CD8-positive, alpha-beta memory T cell (primary cell): Measurements from ENCODE around the gene ITGA2B. TPM values are rescaled to one million over a fixed set of nuclear protein-coding genes. Genes with fewer than 3 reads are reported as not detected.

Experiments used
- CTCF ChIA-PET: fragments of 350-600 bp; sonication (Branson Sonifier 250); formaldehyde crosslinking; loops from one replicate; lab custom pipeline; 2021; ENCODE audit warnings: antibody characterized with exemption; lab: Charles Lee
- POLR2A ChIA-PET: fragments of 350-600 bp; sonication (Branson Sonifier 250); formaldehyde crosslinking; loops from one replicate; lab custom pipeline; 2021; ENCODE audit warnings: antibody characterized with exemption; lab: Charles Lee
- DNase-seq, 5 donors: peaks; one replicate each; pipeline versions ENCODE4 v3.0.0 to v3.0.0-alpha.2; 2020 to 2022; ENCODE audit warnings: mixed read lengths in 1 of 5
- H3K27ac ChIP-seq: one replicate; pipeline ENCODE4 v1.7.0; 2013; ENCODE audit warnings: low read depth, mild to moderate bottlenecking, low read length, moderate library complexity
- H3K27me3 ChIP-seq: 2 replicates; pipeline ENCODE4 v1.7.0; 2013; ENCODE audit warnings: low read length, mild to moderate bottlenecking; ENCODE audit not compliant: insufficient read depth, poor library complexity, severe bottlenecking
- H3K36me3 ChIP-seq: 2 replicates; pipeline ENCODE4 v1.7.0; 2013; ENCODE audit warnings: mild to moderate bottlenecking, low read length, moderate library complexity; ENCODE audit not compliant: insufficient read depth
- H3K4me1 ChIP-seq: 2 replicates; pipeline ENCODE4 v1.7.0; 2013; ENCODE audit warnings: mild to moderate bottlenecking, low read length, moderate library complexity; ENCODE audit not compliant: insufficient read depth
- H3K4me3 ChIP-seq: 2 replicates; pipeline ENCODE4 v1.7.0; 2013; ENCODE audit warnings: mild to moderate bottlenecking, low read length
- H3K9me3 ChIP-seq: 2 replicates; pipeline ENCODE4 v1.7.0; 2013; ENCODE audit warnings: mild to moderate bottlenecking, low read length
- H3K27ac Mint-ChIP-seq, 8 donors: one replicate each; pipeline ENCODE4 v1.8.0; 2020 to 2021; ENCODE audit warnings: mixed read lengths in 8 of 8, mild to moderate bottlenecking in 6 of 8, inconsistent platforms in 3 of 8, moderate library complexity in 3 of 8
- H3K27me3 Mint-ChIP-seq, 2 donors: one replicate each; pipeline ENCODE4 v1.8.0; 2020 to 2021; ENCODE audit warnings: mixed read lengths in 2 of 2, mild to moderate bottlenecking in 1 of 2, moderate library complexity in 1 of 2
- H3K36me3 Mint-ChIP-seq, 3 donors: one replicate each; pipeline ENCODE4 v1.8.0; 2020 to 2021; ENCODE audit warnings: mixed read lengths in 3 of 3, inconsistent platforms in 1 of 3, mild to moderate bottlenecking in 1 of 3
- H3K4me1 Mint-ChIP-seq, 3 donors: one replicate each; pipeline ENCODE4 v1.8.0; 2020 to 2021; ENCODE audit warnings: mixed read lengths in 3 of 3, inconsistent platforms in 1 of 3, mild to moderate bottlenecking in 1 of 3
- H3K4me3 Mint-ChIP-seq, 7 donors: one replicate each; pipeline ENCODE4 v1.8.0; 2020 to 2021; ENCODE audit warnings: mixed read lengths in 7 of 7, mild to moderate bottlenecking in 6 of 7, moderate library complexity in 4 of 7, inconsistent platforms in 2 of 7
- H3K9me3 Mint-ChIP-seq, 5 donors: one replicate each; pipeline ENCODE4 v1.8.0; 2020 to 2022; ENCODE audit warnings: mixed read lengths in 5 of 5, mild to moderate bottlenecking in 3 of 5, moderate library complexity in 2 of 5, inconsistent platforms in 1 of 5
- polyA plus RNA-seq: library from polyadenylated mRNA; unstranded; fragments of 300-500 nt; fragmentation: Illumina TruSeq; gene quantifications from one replicate; pipeline ENCODE4 v1.2.3, GENCODE V29; 2021
- total RNA-seq, 2 experiments: library from RNA; stranded (reverse); gene quantifications; one replicate each; pipeline ENCODE4 v1.2.3, GENCODE V29; 2021

ITGA2B gene
- total and polyA plus RNA-seq, 3 experiments from 2014 or later = 0.12 to 0.31 TPM; not detected in 1

- H3K4me1 Mint-ChIP-seq = peaks cover 2 to 6% (median 4%) of the 10 kb centered on the region in 3 donors
- H3K4me3 Mint-ChIP-seq = no peak overlapping the region
- no peaks in the 10 kb centered on the region for H3K9me3 Mint-ChIP-seq
- H3K4me3 ChIP-seq = no peak overlapping the region
- H3K27me3 ChIP-seq = no peaks in the 10 kb centered on the region
- H3K4me1 ChIP-seq = peaks cover 3% of the 10 kb centered on the region
- POLR2A ChIA-PET = no interaction called here
- H3K27ac Mint-ChIP-seq = peak overlapping the region in 1 of 8 donors; percentile 1
- H3K9me3 ChIP-seq = no peaks in the 10 kb centered on the region
- no peaks in the 10 kb centered on the region for H3K36me3 ChIP-seq
- H3K27ac ChIP-seq = no peak overlapping the region
- no peaks in the 10 kb centered on the region for H3K36me3 Mint-ChIP-seq
- H3K27me3 Mint-ChIP-seq = peaks cover 11 to 17% of the 10 kb centered on the region in 2 donors
- CTCF ChIA-PET = interaction anchor here (1.2 to 3.0 kb wide), 4 partner anchors 13 to 148 kb away, joined by 3 to 12 read pairs (median 6); partner anchors contain the start of gene GRN
- DNase-seq = no peak
Observed at GRCh38 chr17:44358066-44358465, 31.4 kb downstream of the ITGA2B start.

DNA sequence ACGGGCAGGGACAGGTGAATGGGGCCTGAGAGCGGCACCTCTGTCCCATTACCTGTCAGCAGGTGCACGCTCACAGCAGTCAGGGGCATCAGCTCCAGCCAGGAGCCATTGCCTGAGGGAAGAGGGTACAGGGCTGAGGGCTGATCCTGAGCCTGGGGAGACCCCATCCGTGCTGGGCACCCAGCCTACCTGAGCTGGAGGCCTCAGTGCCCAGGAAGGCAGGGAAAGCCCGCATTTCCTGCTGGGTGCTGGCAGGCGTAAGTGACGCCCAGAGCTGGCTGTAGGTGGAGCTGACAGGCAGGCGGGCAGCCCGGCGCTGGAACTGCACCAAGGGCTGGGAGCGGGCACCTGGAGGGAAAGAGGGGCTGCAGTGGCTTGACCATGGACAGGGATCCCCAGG, 33.2 kb downstream of the ITGA2B start:
- H3K4me3 Mint-ChIP-seq = peak overlapping the region in 1 of 7 donors; percentile 9
- no peaks in the 10 kb centered on the region for H3K9me3 ChIP-seq
- peaks cover 3% of the 10 kb centered on the region for H3K4me1 ChIP-seq
- no peaks in the 10 kb centered on the region for H3K27me3 ChIP-seq
- H3K4me1 Mint-ChIP-seq = peaks cover 4 to 9% (median 5%) of the 10 kb centered on the region in 3 donors
- no peak overlapping the region for H3K27ac Mint-ChIP-seq
- H3K27ac ChIP-seq = no peak overlapping the region
- no peaks in the 10 kb centered on the region for H3K9me3 Mint-ChIP-seq
- POLR2A ChIA-PET = no interaction called here
- H3K27me3 Mint-ChIP-seq = peaks cover 6 to 10% of the 10 kb centered on the region in 2 donors
- CTCF ChIA-PET = interaction anchor here (0.8 to 3.0 kb wide), 2 partner anchors 11 to 146 kb away, joined by 3 to 9 read pairs; no protein-coding TSS in a partner anchor
- no peak for DNase-seq
- no peaks in the 10 kb centered on the region for H3K36me3 ChIP-seq
- peaks cover 0 to 7% (median 0%) of the 10 kb centered on the region in 3 donors for H3K36me3 Mint-ChIP-seq
- H3K4me3 ChIP-seq = no peak overlapping the region

DNA sequence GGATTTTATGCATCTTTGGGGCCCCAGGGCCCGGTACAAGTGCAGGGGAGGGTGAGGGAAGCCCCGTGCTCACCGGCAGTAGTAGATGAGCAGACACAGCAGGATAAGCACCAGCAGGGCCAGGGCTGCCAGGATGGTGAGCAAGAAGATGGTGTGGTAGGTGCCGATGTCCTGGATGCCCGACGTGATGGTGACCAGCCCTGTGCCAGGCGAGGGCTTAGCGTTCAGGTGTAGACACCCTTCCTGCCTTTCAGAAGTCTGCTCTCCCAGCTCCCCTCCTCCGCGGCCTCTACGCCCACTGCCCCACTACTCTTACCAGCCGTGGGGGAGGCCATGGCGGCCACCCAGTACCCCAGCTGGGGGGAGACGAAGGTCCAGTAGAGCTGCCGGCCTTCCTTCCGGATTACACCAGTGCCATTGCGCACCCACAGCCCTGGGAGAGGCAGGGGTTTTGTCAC, 33.8 kb downstream of the ITGA2B start:
- Mint-ChIP-seq H3K27ac (no peak overlapping the region), H3K36me3 (peaks cover 0 to 7% (median 0%) of the 10 kb centered on the region in 3 donors), H3K4me3 (peak overlapping the region in 5 of 7 donors; percentile 10 to 60 (median 54)), H3K27me3 (peaks cover 5 to 8% of the 10 kb centered on the region in 2 donors), H3K9me3 (no peaks in the 10 kb centered on the region), H3K4me1 (peaks cover 5 to 12% (median 5%) of the 10 kb centered on the region in 3 donors)
- H3K9me3 ChIP-seq = no peaks in the 10 kb centered on the region
- no peaks in the 10 kb centered on the region for H3K27me3 ChIP-seq
- no peak for DNase-seq
- no peaks in the 10 kb centered on the region for H3K36me3 ChIP-seq
- CTCF ChIA-PET = interaction anchor here (0.8 to 6.7 kb wide), 2 partner anchors 10 to 145 kb away, joined by 3 to 54 read pairs; no protein-coding TSS in a partner anchor
- peaks cover 3% of the 10 kb centered on the region for H3K4me1 ChIP-seq
- H3K27ac ChIP-seq = no peak overlapping the region
- POLR2A ChIA-PET = no interaction called here
- H3K4me3 ChIP-seq = no peak overlapping the region

DNA sequence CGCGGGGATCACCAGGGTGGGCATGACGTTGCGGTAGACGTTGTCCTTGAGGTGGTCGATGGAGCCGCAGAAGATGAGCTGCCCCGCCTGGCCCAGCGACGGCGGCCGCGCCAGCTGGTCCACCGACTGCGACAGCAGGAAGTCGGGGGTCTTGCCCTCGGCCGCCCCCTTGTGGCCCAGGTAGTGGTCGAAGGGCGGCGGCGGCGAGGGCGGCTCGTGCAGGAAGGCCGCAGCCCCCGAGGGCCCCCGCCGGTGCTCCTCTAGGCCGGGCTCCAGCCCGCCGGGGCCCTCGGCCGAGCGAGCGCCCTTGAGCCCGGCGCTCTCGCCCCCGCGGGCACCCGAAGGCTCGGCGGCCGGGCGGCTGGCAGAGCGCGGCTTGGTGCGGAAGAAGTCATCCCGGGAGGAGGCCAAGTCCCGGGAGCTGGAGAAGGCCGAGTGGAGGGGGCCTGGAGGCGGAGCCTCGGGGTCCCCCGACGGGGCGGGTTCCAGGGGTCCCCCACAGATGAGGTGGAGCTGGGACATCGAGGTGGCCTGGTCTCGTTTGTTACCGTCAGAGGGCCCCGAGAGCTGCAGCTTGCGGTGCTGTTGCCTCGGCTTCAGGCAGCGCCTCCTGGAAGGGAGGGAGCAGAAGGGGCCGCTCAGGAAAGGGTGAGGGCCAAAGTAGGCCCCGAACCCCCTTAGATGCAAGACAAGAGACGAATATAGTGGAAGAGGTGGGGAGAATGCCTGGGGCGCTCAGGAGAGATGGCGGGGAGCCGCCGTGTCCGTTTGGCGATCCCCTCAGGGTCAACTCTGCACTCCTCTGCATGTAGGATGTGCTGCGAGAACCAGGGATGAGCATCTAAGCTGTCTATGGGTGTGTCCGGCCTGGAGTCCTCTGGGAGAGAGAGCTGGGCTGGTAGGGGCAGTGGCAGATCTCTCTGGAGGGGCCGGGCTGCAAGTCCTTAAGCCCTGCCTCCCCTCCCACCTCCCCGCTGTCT, 34.6 kb downstream of the ITGA2B start:
- H3K9me3 Mint-ChIP-seq = no peaks in the 10 kb centered on the region
- peaks cover 5 to 14% (median 5%) of the 10 kb centered on the region in 3 donors for H3K4me1 Mint-ChIP-seq
- H3K9me3 ChIP-seq = no peaks in the 10 kb centered on the region
- H3K4me3 ChIP-seq = no peak overlapping the region
- peak overlapping the region in 1 of 8 donors; percentile 89 for H3K27ac Mint-ChIP-seq
- POLR2A ChIA-PET = interaction anchor here (0.6 to 3.2 kb wide), 6 partner anchors 8 to 169 kb away, joined by 3 to 16 read pairs (median 6); partner anchors contain the start of genes FAM171A2, GRN and TMUB2
- H3K4me1 ChIP-seq = peaks cover 3% of the 10 kb centered on the region
- CTCF ChIA-PET = interaction anchor here (0.7 to 6.7 kb wide), 7 partner anchors 8 to 204 kb away, joined by 3 to 54 read pairs (median 6); partner anchors contain the start of genes FAM171A2 and GRN
- H3K27me3 ChIP-seq = no peaks in the 10 kb centered on the region
- peak overlapping the region; percentile 62 to 90 (median 71) for H3K4me3 Mint-ChIP-seq
- H3K27me3 Mint-ChIP-seq = peaks cover 0 to 6% of the 10 kb centered on the region in 2 donors
- H3K36me3 ChIP-seq = no peaks in the 10 kb centered on the region
- DNase-seq = peak; percentile 46 to 76 (median 62)
- H3K27ac ChIP-seq = no peak overlapping the region
- peaks cover 0 to 7% (median 0%) of the 10 kb centered on the region in 3 donors for H3K36me3 Mint-ChIP-seq

GRCh38 chr17:44353672-44354331, 35.6 kb downstream of the ITGA2B start:
- peak in 2 of 5 donors; percentile 14 to 32 for DNase-seq
- H3K27ac ChIP-seq = no peak overlapping the region
- peak overlapping the region; percentile 54 to 88 (median 67) for H3K4me3 Mint-ChIP-seq
- H3K9me3 Mint-ChIP-seq = no peaks in the 10 kb centered on the region
- H3K27ac Mint-ChIP-seq = no peak overlapping the region
- H3K27me3 ChIP-seq = no peaks in the 10 kb centered on the region
- H3K27me3 Mint-ChIP-seq = peaks cover 0 to 6% of the 10 kb centered on the region in 2 donors
- H3K4me3 ChIP-seq = no peak overlapping the region
- no peaks in the 10 kb centered on the region for H3K36me3 ChIP-seq
- CTCF ChIA-PET = interaction anchor here (0.7 to 6.7 kb wide), 8 partner anchors 8 to 203 kb away, joined by 3 to 54 read pairs (median 6); partner anchors contain the start of genes FAM171A2 and GRN
- peaks cover 3% of the 10 kb centered on the region for H3K4me1 ChIP-seq
- POLR2A ChIA-PET = interaction anchor here (0.6 to 3.2 kb wide), 9 partner anchors 8 to 230 kb away, joined by 3 to 16 read pairs (median 4); partner anchors contain the start of genes FAM171A2, GRN, HDAC5 and TMUB2
- H3K36me3 Mint-ChIP-seq = peaks cover 0 to 7% (median 0%) of the 10 kb centered on the region in 3 donors
- H3K4me1 Mint-ChIP-seq = peaks cover 1 to 15% (median 6%) of the 10 kb centered on the region in 3 donors
- no peaks in the 10 kb centered on the region for H3K9me3 ChIP-seq

GRCh38 chr17:44352828-44353671, 36.4 kb downstream of the ITGA2B start:
- no peak overlapping the region for H3K27ac ChIP-seq
- H3K9me3 Mint-ChIP-seq = no peaks in the 10 kb centered on the region
- H3K4me1 Mint-ChIP-seq = peaks cover 5 to 21% (median 9%) of the 10 kb centered on the region in 3 donors
- no peaks in the 10 kb centered on the region for H3K9me3 ChIP-seq
- ChIA-PET CTCF (interaction anchor here (0.9 to 6.7 kb wide), 4 partner anchors 7 to 142 kb away, joined by 4 to 54 read pairs (median 24); partner anchors contain the start of genes FAM171A2 and GRN), POLR2A (interaction anchor here (0.8 to 3.2 kb wide), 8 partner anchors 7 to 229 kb away, joined by 3 to 16 read pairs (median 4); partner anchors contain the start of genes FAM171A2, GRN and HDAC5)
- H3K27me3 ChIP-seq = no peaks in the 10 kb centered on the region
- peaks cover 0 to 6% of the 10 kb centered on the region in 2 donors for H3K27me3 Mint-ChIP-seq
- DNase-seq = no peak
- no peak overlapping the region for H3K4me3 ChIP-seq
- H3K27ac Mint-ChIP-seq = peak overlapping the region in 1 of 8 donors; percentile 52
- H3K36me3 ChIP-seq = no peaks in the 10 kb centered on the region
- H3K4me3 Mint-ChIP-seq = peak overlapping the region; percentile 65 to 87 (median 73)
- peaks cover 0 to 7% (median 0%) of the 10 kb centered on the region in 3 donors for H3K36me3 Mint-ChIP-seq
- H3K4me1 ChIP-seq = peaks cover 3% of the 10 kb centered on the region
